Keratinocyte (primary cell): ENCODE data around the gene SMYD3.

Source experiments
- EZH2 ChIP-seq: IDR thresholded peaks from one replicate; pipeline ENCODE4 v1.6.1; 2012; ENCODE audit warnings: inconsistent platforms, mild to moderate bottlenecking, low read length, moderate library complexity
- TF ChIP-seq, protein P1 (sequence below), 3 experiments: IDR thresholded peaks in 1 of 3; conservative IDR thresholded peaks in 1 of 3; optimal IDR thresholded peaks in 1 of 3; 2 replicates in 2 of 3; 3 replicates in 1 of 3; pipeline versions ENCODE3 to v1.5.1; 2011; ENCODE audit warnings: low read length in 3 of 3, mild to moderate bottlenecking in 3 of 3, moderate library complexity in 2 of 3, control low read depth in 1 of 3, inconsistent platforms in 1 of 3; ENCODE audit not compliant: insufficient read depth in 2 of 3; ENCODE audit errors: extremely low read depth in 1 of 3

DNA sequence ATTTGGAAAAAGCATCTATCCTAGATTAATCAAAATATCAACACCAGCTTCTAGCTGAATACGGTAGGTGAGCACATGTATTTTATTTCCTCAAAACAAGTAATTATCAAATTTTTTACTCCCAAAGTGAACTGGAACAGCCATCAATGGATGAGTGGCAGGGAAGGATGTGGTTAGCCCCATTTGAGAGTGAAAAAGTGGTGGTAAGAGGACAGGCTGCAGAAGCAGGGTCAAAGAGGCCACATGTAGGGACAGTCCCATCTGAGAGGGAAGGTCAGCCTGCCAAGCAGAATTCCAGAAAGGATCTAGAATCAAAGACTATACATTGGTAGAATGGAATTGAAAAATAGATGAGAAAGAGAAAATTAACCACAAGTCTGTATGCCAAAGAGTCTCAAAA, 163.8 kb downstream of the SMYD3 start:
- TF ChIP-seq, protein P1, sequence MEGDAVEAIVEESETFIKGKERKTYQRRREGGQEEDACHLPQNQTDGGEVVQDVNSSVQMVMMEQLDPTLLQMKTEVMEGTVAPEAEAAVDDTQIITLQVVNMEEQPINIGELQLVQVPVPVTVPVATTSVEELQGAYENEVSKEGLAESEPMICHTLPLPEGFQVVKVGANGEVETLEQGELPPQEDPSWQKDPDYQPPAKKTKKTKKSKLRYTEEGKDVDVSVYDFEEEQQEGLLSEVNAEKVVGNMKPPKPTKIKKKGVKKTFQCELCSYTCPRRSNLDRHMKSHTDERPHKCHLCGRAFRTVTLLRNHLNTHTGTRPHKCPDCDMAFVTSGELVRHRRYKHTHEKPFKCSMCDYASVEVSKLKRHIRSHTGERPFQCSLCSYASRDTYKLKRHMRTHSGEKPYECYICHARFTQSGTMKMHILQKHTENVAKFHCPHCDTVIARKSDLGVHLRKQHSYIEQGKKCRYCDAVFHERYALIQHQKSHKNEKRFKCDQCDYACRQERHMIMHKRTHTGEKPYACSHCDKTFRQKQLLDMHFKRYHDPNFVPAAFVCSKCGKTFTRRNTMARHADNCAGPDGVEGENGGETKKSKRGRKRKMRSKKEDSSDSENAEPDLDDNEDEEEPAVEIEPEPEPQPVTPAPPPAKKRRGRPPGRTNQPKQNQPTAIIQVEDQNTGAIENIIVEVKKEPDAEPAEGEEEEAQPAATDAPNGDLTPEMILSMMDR (optimal IDR thresholded peaks at IDR 0.05 in 1 of 3, IDR thresholded peaks at IDR 0.05 in 1 of 3, conservative IDR thresholded peaks at IDR 0.05 in 1 of 3; ENCODE audit: extremely low read depth in 1 of 3, insufficient read depth in 2 of 3, low read length in 3 of 3), result no peak
- no peak for TF ChIP-seq EZH2
